Neuron (in vitro differentiated cells): ENCODE data around the gene RASGRF1.

Experiments
- H2AFZ ChIP-seq: one replicate; pipeline ENCODE4 v1.6.1; 2013; ENCODE audit warnings: low read depth, mild to moderate bottlenecking, inconsistent platforms, low read length, moderate library complexity
- H3K27me3 ChIP-seq: one replicate; pipeline ENCODE4 v1.6.1; 2013; ENCODE audit warnings: low read length; ENCODE audit not compliant: insufficient read depth
- H3K36me3 ChIP-seq: one replicate; pipeline ENCODE4 v1.6.1; 2013; ENCODE audit warnings: low read length; ENCODE audit not compliant: insufficient read depth
- H3K4me1 ChIP-seq: one replicate; pipeline ENCODE4 v1.6.1; 2013; ENCODE audit warnings: low read length; ENCODE audit not compliant: insufficient read depth
- H3K4me3 ChIP-seq: 2 replicates; pipeline ENCODE4 v1.5.1; 2013; ENCODE audit warnings: mild to moderate bottlenecking, low read length, moderate library complexity
- H3K9me3 ChIP-seq: one replicate; pipeline ENCODE4 v1.6.1; 2013; ENCODE audit warnings: low read length

The RASGRF1 gene

DNA sequence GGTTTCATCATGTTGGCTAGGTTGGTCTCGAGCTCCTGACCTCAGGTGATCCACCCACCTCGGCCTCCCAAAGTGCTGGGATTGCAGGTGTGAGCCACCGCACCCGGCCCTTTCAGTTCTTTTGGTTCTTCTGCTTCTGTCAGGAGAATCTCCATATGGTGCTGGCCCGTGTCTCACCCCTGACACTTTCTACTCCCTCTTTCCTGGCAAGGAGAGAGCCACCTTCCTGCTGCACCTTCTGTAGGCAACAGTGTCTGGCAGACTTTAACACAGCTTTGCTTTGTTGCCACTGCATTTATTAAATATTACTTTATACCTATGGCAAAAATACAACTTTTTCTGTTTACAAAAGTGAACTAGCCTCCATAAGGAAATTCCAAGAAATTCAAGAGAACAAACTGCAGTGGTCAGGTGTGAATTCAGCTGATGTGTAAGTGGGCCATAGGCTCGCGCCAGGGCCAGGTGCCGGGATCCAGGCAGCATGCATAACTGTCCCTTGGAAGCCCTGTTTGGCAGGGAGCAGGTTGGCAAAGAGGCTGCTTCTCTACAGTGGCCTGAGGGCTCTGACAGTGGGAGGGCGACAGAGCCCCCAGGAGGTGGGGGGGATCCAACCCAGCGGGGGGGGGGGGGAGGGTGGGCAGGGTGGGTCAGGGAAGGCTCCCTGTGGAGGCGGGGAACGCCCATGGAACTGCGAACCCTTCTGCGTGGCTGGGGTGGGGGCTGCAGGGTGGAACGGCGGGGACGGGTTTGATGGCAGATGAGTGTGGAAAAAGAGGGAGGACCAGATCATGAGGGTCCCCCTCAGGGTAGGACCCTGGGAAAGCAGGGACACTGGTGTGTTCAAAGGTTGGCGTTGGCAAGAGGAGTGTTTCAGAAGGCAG, 166.9 kb downstream of the RASGRF1 start:
- Histone ChIP-seq H3K36me3 (peaks cover 29% of the 10 kb centered on the region), H2AFZ (no peak overlapping the region), H3K27me3 (no peaks in the 10 kb centered on the region), H3K4me1 (no peaks in the 10 kb centered on the region), H3K9me3 (no peaks in the 10 kb centered on the region), H3K4me3 (no peak overlapping the region)

DNA sequence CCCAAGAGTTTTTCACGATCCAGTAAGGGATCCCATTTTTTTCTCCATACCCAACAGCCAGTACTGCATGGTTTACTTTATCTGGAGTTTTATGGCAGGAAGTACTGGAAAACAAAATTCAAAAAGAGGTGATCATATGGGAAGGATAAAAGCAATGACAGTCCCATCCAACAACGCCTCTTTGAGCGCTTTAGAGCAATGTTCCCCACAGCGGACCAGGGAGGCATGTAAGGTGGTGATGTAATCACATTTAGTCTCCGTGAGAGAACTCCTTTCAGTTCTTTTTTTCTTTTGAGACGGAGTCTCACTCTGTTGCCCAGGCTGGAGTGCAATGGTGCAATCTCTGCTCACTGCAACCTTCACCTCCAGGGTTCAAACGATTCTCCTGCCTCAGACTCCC, 167.6 kb downstream of the RASGRF1 start:
- Histone ChIP-seq H2AFZ (no peak overlapping the region), H3K36me3 (peaks cover 33% of the 10 kb centered on the region), H3K4me1 (no peaks in the 10 kb centered on the region), H3K27me3 (no peaks in the 10 kb centered on the region), H3K4me3 (no peak overlapping the region), H3K9me3 (no peaks in the 10 kb centered on the region)

DNA sequence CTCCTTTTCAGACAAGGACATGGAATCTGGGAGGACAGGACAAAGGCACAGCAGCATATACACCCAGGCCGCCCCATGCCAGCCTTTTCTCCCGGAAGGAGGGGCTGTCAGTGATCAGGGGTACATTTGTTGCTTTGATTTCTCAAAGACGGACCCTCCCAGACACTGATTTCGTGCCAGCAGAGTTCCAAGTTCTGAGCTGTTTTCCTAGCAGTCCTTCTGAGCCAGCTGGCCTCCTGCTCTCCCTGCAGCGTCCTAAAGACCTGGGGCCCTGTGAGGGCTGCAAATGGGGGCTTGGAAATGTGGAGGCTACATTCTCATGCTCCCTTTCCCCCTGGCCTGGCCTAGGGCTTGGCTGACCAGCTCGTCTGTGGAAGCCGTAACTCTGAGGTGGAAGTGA, 168.1 kb downstream of the RASGRF1 start:
- H3K36me3 ChIP-seq, result peaks cover 35% of the 10 kb centered on the region
- H3K27me3 ChIP-seq, result no peaks in the 10 kb centered on the region
- no peaks in the 10 kb centered on the region for H3K4me1 ChIP-seq
- H2AFZ ChIP-seq, result no peak overlapping the region
- no peak overlapping the region for H3K4me3 ChIP-seq
- no peaks in the 10 kb centered on the region for H3K9me3 ChIP-seq

DNA sequence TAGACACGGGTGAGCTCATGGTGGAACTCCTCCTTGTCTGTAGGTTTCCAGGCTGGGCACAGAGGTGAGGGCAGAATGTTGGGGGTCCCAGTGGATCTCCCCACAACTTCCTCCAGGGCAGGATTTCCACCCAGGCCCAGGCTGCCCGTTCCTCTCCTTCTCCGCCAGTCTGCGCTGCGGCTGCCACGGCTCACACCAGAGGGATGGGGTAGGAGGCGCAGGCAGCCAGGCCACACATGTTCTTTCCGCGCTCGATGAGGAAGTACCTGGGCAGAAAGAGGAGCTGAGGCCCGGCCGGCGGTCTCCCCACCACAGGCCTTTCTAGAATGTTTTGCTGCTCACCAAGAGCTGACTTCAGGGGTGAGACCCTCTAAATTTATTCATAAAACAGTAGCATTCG, 168.6 kb downstream of the RASGRF1 start:
- peaks cover 33% of the 10 kb centered on the region for H3K36me3 ChIP-seq

DNA sequence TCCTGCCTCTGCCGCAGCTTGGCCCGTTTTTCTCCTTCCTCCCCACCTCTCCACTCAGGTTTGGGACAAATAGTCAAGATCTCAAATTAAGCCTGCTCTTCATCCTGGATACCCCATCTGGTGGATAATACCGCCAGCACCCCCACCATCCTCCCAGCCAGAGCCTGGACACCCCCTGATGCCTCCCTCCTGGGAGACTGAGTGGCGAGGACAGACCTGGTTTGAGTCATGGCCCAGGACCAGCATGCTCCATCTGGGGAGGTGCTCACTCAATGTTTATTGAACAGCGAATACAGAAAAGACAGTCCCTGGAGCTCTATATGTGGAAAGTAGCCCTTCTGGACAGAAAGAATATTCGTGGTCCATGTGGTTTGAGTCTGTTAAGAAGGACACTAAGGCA, 169.1 kb downstream of the RASGRF1 start:
- H3K9me3 ChIP-seq, result no peaks in the 10 kb centered on the region
- no peaks in the 10 kb centered on the region for H3K27me3 ChIP-seq
- H3K36me3 ChIP-seq, result peaks cover 33% of the 10 kb centered on the region
- no peak overlapping the region for H3K4me3 ChIP-seq
- no peaks in the 10 kb centered on the region for H3K4me1 ChIP-seq
- no peak overlapping the region for H2AFZ ChIP-seq

More for the DNA sequence above, 168.6 kb downstream of the RASGRF1 start:
- no peaks in the 10 kb centered on the region for H3K27me3 ChIP-seq
- H3K4me3 ChIP-seq, result no peak overlapping the region
- no peak overlapping the region for H2AFZ ChIP-seq
- H3K9me3 ChIP-seq, result no peaks in the 10 kb centered on the region
- H3K4me1 ChIP-seq, result no peaks in the 10 kb centered on the region

DNA sequence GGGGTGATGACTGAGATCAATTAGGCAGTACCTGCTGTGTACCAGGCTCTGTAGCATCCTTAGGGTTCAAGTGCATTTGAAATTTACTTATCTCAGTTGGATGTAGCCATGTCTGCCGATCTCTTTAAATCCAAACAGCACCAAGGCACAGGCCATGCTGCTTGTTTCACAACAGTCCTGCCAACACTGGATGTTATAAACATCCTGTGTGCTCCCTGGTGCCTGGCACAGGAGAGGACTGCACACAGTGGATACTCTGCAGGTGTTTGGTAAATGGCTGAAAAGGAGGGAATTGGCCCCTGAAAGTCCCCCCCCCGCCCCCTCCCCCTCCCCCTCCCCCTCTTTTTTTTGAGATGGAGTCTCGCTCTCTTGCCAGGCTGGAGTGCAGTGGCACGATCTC, 172.7 kb downstream of the RASGRF1 start:
- Histone ChIP-seq H3K4me3 (no peak overlapping the region), H3K9me3 (no peaks in the 10 kb centered on the region), H3K4me1 (no peaks in the 10 kb centered on the region), H3K27me3 (no peaks in the 10 kb centered on the region), H2AFZ (no peak overlapping the region), H3K36me3 (peaks cover 46% of the 10 kb centered on the region)

DNA sequence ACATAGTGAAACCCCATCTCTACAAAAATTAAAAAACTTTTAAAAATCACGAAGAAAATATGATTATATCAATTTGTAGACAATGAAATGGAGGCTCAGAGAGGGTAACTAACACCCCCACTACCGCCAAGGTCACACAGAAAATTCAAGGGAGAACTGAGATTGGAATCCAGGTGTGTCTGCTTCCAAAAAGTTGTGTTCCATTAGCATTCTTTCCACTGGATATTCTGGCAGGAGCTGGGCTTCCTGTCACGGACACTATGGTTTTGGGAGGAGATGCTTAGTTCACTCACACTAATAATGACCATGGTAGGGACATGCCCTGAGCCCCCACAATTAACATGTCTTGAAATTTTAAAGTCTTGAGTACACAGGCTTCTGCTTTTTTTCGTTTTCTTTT, 174.5 kb downstream of the RASGRF1 start:
- no peak overlapping the region for H2AFZ ChIP-seq
- H3K4me3 ChIP-seq, result no peak overlapping the region
- no peaks in the 10 kb centered on the region for H3K9me3 ChIP-seq
- H3K27me3 ChIP-seq, result no peaks in the 10 kb centered on the region
- H3K4me1 ChIP-seq, result no peaks in the 10 kb centered on the region
- peaks cover 46% of the 10 kb centered on the region for H3K36me3 ChIP-seq

DNA sequence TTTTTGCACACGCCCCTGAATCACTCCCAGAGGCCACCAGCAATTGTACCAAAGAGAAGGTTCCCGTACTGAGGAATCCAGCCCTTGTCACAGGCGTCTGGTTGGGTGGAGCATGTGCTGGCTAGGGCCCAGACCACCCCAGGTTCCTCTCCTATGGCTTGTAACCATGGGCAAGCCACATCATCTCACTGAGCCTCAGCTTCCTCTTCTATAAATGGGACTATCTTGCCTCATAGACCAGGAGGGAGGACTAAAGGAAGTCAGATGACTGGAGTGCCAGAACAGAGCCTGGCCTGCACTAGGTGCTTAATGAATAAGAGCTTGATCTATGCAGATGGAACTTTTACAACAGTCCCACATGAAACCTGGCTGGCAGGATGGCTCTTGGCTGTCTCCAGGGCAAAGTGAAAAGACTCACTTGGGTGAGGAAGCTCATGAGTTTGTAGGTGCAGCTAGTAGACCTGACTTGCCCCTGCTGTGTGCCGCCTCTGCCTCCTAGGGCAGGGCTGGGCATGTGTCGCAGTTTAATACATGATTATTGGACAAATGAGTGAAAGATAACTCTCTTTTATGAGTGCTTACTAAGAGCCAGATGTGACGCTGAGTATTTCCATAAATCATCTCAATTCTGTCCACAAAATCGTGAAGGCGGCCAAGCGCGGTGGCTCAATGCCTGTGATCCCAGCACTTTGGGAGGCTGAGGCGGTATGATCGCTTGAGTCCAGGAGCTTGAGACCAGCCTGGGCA, 175.1 kb downstream of the RASGRF1 start:
- Histone ChIP-seq H3K4me3 (no peak overlapping the region), H3K27me3 (no peaks in the 10 kb centered on the region), H3K36me3 (peaks cover 47% of the 10 kb centered on the region), H2AFZ (no peak overlapping the region), H3K4me1 (no peaks in the 10 kb centered on the region), H3K9me3 (no peaks in the 10 kb centered on the region)

DNA sequence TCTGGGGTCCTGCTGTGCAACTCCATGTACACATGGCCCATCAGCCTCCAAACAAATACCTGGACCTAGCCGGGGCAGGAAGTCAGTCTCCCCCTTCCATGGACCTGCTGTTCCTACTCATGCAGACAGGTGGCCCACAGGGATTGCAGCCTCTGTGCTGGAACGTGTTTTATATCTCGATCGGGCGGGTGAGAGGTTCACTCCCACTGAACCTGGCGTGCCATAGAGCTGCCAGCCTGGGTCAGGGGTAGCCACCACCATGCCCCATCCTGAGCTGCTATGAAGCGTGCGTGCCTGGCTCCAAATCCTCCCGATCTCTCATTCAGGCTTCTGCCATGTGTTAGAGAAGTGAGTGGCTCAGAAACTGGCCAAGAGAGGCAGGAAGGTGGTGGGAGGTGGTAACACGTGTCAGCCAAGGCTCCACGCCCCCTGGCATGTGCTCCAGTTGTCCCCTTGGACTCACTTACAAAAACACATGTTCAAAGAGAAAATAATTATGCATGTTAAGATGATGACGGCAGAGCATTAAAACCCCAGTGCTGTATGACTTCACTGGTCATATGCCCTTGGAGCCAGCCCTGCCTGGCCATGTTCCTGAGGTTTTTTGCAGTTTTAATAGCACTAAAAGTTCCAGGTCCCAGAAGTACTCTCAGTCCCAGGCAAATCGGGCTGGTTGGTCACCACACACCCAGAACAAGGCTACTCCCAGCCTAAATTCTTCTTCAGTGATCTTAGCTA, 176.4 kb downstream of the RASGRF1 start:
- no peaks in the 10 kb centered on the region for H3K4me1 ChIP-seq
- peaks cover 45% of the 10 kb centered on the region for H3K36me3 ChIP-seq
- no peaks in the 10 kb centered on the region for H3K27me3 ChIP-seq
- no peak overlapping the region for H3K4me3 ChIP-seq
- no peaks in the 10 kb centered on the region for H3K9me3 ChIP-seq
- no peak overlapping the region for H2AFZ ChIP-seq

DNA sequence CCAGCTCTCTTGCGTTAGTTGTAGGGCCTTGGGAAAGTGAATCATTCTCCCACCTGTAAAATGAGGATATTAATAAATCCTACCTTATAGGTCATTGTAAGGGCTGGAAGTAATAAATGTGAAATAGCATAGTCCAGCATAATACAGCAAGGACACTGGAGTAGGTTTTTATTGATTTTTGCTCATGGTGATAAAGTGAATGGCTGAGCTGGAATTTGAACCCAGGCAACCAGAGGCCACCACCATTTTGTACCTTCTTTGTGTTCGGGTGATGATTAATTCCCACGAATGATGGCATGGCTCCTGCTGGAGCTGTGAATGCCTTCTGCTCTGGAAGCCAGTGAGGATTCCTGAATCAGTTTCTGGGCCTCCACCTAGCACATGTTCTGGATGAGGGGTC, 177.6 kb downstream of the RASGRF1 start:
- Histone ChIP-seq H3K4me1 (no peaks in the 10 kb centered on the region), H3K9me3 (no peaks in the 10 kb centered on the region), H2AFZ (no peak overlapping the region), H3K4me3 (no peak overlapping the region), H3K36me3 (peaks cover 42% of the 10 kb centered on the region), H3K27me3 (no peaks in the 10 kb centered on the region)

DNA sequence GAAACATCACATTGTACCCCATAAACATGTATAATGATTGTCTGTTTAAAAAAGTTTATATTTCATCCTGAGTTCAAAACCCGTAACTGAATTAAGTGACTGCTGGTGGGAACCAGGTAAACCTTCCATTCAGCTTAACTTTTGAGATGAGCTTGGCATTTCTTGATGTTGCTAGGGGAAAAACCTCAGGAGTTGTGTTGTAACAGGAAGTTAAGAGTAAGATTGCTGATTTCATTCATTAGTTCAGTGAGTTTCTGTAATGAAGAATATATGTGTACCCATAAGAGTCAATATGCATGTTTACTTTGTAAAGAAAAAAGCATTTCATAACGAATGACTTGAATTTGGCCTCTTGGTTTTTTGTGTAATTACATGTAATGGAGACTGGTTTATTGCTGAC, 178.3 kb downstream of the RASGRF1 start:
- no peaks in the 10 kb centered on the region for H3K27me3 ChIP-seq
- H3K9me3 ChIP-seq, result no peaks in the 10 kb centered on the region
- H3K36me3 ChIP-seq, result peaks cover 38% of the 10 kb centered on the region
- H2AFZ ChIP-seq, result no peak overlapping the region
- H3K4me1 ChIP-seq, result no peaks in the 10 kb centered on the region
- no peak overlapping the region for H3K4me3 ChIP-seq

DNA sequence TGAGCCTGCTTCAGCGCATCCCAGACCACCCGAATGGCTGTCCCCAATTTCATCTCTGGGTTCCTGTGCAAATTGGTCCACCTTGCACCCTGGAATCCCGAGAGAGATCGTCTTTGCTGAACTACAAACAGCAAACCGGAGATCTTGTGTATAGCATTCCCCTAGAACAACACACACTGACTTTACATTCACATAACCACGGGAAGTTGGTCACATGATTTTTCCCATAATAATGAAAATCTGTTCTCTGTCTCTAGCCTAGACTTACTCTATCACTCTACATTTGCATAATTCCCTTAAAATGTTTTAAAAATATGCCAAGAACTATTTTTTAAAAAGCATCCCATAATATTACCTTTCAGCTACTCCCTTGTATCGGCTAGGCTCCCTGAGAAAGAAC, 180.3 kb downstream of the RASGRF1 start:
- Histone ChIP-seq H3K27me3 (no peaks in the 10 kb centered on the region), H3K4me3 (no peak overlapping the region), H3K9me3 (no peaks in the 10 kb centered on the region), H2AFZ (no peak overlapping the region), H3K36me3 (peaks cover 55% of the 10 kb centered on the region), H3K4me1 (no peaks in the 10 kb centered on the region)
